HepG2 (cell line): ENCODE measurements around the gene CCT8. TPM values are rescaled to one million over a fixed set of nuclear protein-coding genes. Genes with fewer than 3 reads are reported as not detected.
A peak's percentile ranks its signal among the peaks of the same experiment; 100 is the strongest.

Experiments
- FOXK2 ChIP-seq: fragments of 450-650 bp; IDR thresholded peaks from 2 replicates; pipeline ENCODE4 v1.6.1; 2016
- HDAC2 ChIP-seq: sonication (generic); formaldehyde crosslinking; IDR thresholded peaks from 2 replicates; pipeline ENCODE4 v1.4.0; 2020; ENCODE audit warnings: missing genetic modification reagents
- KDM5A ChIP-seq: fragments of 200-600 bp; sonication (generic); IDR thresholded peaks from 2 replicates; pipeline ENCODE4 v1.7.0; 2018; ENCODE audit warnings: antibody characterized with exemption, mild to moderate bottlenecking, low read length, borderline replicate concordance
- LCORL ChIP-seq, 2 experiments: fragments of 450-650 bp in 1 of 2; sonication (generic) in 1 of 2; formaldehyde crosslinking in 1 of 2; IDR thresholded peaks; 2 replicates each; pipeline versions ENCODE4 v1.5.0 to v1.6.1; 2017 to 2020; ENCODE audit warnings: antibody characterized with exemption in 1 of 2, missing genetic modification reagents in 1 of 2
- MIER2 ChIP-seq: IDR thresholded peaks from 2 replicates; pipeline ENCODE4 v1.6.1; 2016; ENCODE audit warnings: missing biosample characterization, missing genetic modification reagents
- NFYB ChIP-seq: sonication (generic); formaldehyde crosslinking; IDR thresholded peaks from 2 replicates; pipeline ENCODE4 v1.4.0; 2020; ENCODE audit warnings: missing genetic modification reagents
- PHF8 ChIP-seq: sonication (generic); formaldehyde crosslinking; IDR thresholded peaks from 2 replicates; pipeline ENCODE4 v1.5.0; 2020; ENCODE audit warnings: missing genetic modification reagents
- REXO4 ChIP-seq: sonication (generic); formaldehyde crosslinking; IDR thresholded peaks from 2 replicates; pipeline ENCODE4 v1.8.0; 2022; ENCODE audit warnings: missing genetic modification reagents, mild to moderate bottlenecking, borderline replicate concordance
- SRSF9 ChIP-seq: fragments of 200-400 bp; formaldehyde crosslinking; IDR thresholded peaks from 2 replicates; pipeline ENCODE4 v1.6.1; 2018; ENCODE audit warnings: borderline replicate concordance, mild to moderate bottlenecking, low read depth, low read length; ENCODE audit not compliant: insufficient read depth, poor library complexity, severe bottlenecking
- SSRP1 ChIP-seq: IDR thresholded peaks from 2 replicates; pipeline ENCODE4 v1.6.1; 2016; ENCODE audit warnings: control low read depth
- ZFP1 ChIP-seq: IDR thresholded peaks from 2 replicates; pipeline ENCODE4 v1.6.1; 2016
- ZKSCAN1 ChIP-seq: fragments of 150-350 bp; IDR thresholded peaks from 2 replicates; pipeline ENCODE4 v1.6.1; 2014; ENCODE audit warnings: low read length
- ZNF264 ChIP-seq: sonication (generic); formaldehyde crosslinking; IDR thresholded peaks from 2 replicates; pipeline ENCODE4 v1.4.0; 2020; ENCODE audit warnings: missing genetic modification reagents
- ZNF274 ChIP-seq: sonication (generic); formaldehyde crosslinking; IDR thresholded peaks from 2 replicates; pipeline ENCODE4 v1.5.1; 2020; ENCODE audit warnings: mild to moderate bottlenecking, missing genetic modification reagents
- ZNF496 ChIP-seq: sonication (generic); formaldehyde crosslinking; IDR thresholded peaks from 2 replicates; pipeline ENCODE4 v1.8.1; 2023; ENCODE audit warnings: mild to moderate bottlenecking, moderate library complexity, missing genetic modification reagents; ENCODE audit not compliant: insufficient replicate concordance
- ZNF563 ChIP-seq: sonication (generic); formaldehyde crosslinking; IDR thresholded peaks from 2 replicates; pipeline ENCODE4 v1.8.0; 2022; ENCODE audit warnings: mild to moderate bottlenecking, moderate library complexity, missing genetic modification reagents
- ZNF619 ChIP-seq: sonication (generic); formaldehyde crosslinking; IDR thresholded peaks from 2 replicates; pipeline ENCODE4 v1.4.0; 2020; ENCODE audit warnings: mild to moderate bottlenecking, missing genetic modification reagents
- ZNF678 ChIP-seq: sonication (generic); formaldehyde crosslinking; IDR thresholded peaks from 2 replicates; pipeline ENCODE4 v1.4.0; 2020; ENCODE audit warnings: mild to moderate bottlenecking, missing genetic modification reagents
- ZNF773 ChIP-seq: sonication (generic); formaldehyde crosslinking; IDR thresholded peaks from 2 replicates; pipeline ENCODE4 v1.4.0; 2020; ENCODE audit warnings: missing genetic modification reagents, borderline replicate concordance
- polyA plus RNA-seq, 8 experiments: library from polyadenylated mRNA; depleted of rRNA in 3 of 8; stranded (reverse) in 7 of 8; unstranded in 1 of 8; fragments of >200 nt; fragmentation: Illumina TruSeq in 4 of 8; extraction: Trizol in 4 of 8; gene quantifications; 2 replicates each; pipeline versions ENCODE4 v1.2.1 to v1.2.3, GENCODE V29; 2011 to 2016; ENCODE audit warnings: low read depth in 4 of 8, missing spikeins in 1 of 8, mixed read lengths in 1 of 8; ENCODE audit not compliant: insufficient read depth in 1 of 8
- total RNA-seq, 5 experiments: library from RNA; depleted of rRNA; stranded (reverse); fragments of >200 nt; fragmentation: Illumina TruSeq; extraction: Trizol; gene quantifications; 2 replicates each; pipeline ENCODE4 v1.2.3, GENCODE V29; 2016; ENCODE audit warnings: low read depth in 1 of 5
- TF ChIP-seq, protein P1 (sequence below): sonication (generic); formaldehyde crosslinking; IDR thresholded peaks from 2 replicates; pipeline ENCODE4 v1.5.1; 2020; ENCODE audit warnings: missing genetic modification reagents, mild to moderate bottlenecking, borderline replicate concordance
- TF ChIP-seq, protein P2 (sequence below): sonication (generic); formaldehyde crosslinking; IDR thresholded peaks from 2 replicates; pipeline ENCODE4 v1.4.0; 2020; ENCODE audit warnings: missing genetic modification reagents, borderline replicate concordance
- TF ChIP-seq, protein P3 (sequence below): sonication (generic); formaldehyde crosslinking; IDR thresholded peaks from 2 replicates; pipeline ENCODE4 v1.4.0; 2020; ENCODE audit warnings: missing genetic modification reagents, mild to moderate bottlenecking, borderline replicate concordance
- TF ChIP-seq, protein P4 (sequence below): sonication (generic); formaldehyde crosslinking; IDR thresholded peaks from 2 replicates; pipeline ENCODE4 v1.8.0; 2022; ENCODE audit warnings: mild to moderate bottlenecking, missing genetic modification reagents, moderate library complexity

Gene CCT8
- total and polyA plus RNA-seq, 2 of the 13 experiments (the other 11 are each of a cell fraction or from before 2014, with no cell fraction given) = 127 to 325 TPM

DNA sequence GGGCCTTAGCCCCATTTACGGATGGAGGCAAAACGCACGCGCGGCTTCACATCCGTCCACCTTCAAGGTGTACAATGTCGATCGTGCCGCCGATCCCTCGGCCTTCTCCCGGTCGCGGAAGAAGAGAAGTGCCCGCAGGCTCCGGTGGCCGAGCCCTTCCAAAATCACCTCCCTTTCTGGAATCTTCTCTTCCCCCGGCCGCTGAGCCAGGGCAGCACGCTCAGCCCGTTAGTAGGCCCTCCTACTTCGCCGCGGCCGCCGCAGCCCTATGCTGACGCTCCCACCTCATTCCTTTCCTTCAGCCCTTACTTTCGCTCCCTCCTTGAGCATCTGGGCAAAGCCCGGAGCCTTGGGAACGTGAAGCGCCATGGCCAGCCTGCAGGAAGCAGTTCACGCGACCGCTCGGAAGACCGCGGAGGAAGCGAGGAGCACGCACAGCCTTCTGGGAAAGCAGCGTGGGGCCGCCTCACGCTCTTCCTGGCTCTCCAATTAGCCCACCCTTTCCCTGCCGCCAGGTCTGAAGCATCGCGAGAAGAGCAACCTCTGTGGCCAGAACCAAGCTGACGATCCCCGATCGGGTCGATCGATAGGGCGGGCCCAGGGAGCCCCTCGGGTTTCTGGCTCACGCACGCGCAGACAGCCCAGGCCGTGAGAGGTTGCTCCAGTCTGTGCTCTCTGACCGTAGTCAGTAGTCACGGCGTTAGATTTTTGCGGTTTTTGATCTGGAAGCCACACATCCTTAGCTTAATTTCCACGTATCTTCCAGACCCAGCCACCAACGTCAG is at the start of gene CCT8 (continued):
- TF ChIP-seq PHF8 (CRISPR knock-in tag) (peak; percentile 99), HDAC2 (peak; percentile 86; the same call in 1 of the 2 replicates), ZNF563 (CRISPR knock-in tag) (peak; percentile 76; the same call in 1 of the 2 replicates), ZNF496 (CRISPR knock-in tag) (no peak), SSRP1 (no peak), ZKSCAN1 (no peak), SRSF9 (no peak), ZNF678 (CRISPR knock-in tag) (0 out of 2 replicates have a peak, but pooled peaks have one; percentile 72), ZFP1 (CRISPR knock-in tag) (no peak; the same call in 1 of the 2 replicates), KDM5A (peak; percentile 84), ZNF274 (CRISPR knock-in tag) (peak; percentile 72), ZNF773 (CRISPR knock-in tag) (no peak; the same call in 1 of the 2 replicates), NFYB (CRISPR knock-in tag) (peak; percentile 77), FOXK2 (0 out of 2 replicates have a peak, but pooled peaks have one; percentile 15), ZNF619 (no peak; the same call in none of the 2 replicates), LCORL (IDR thresholded peaks at IDR 0.05) (no peak), LCORL (CRISPR knock-in tag; IDR thresholded peaks at IDR 0.05) (peak; percentile 78), REXO4 (CRISPR knock-in tag) (peak; percentile 73; the same call in 1 of the 2 replicates), ZNF264 (no peak), MIER2 (CRISPR knock-in tag) (peak; percentile 53; the same call in 1 of the 2 replicates)
- TF ChIP-seq, protein P1, sequence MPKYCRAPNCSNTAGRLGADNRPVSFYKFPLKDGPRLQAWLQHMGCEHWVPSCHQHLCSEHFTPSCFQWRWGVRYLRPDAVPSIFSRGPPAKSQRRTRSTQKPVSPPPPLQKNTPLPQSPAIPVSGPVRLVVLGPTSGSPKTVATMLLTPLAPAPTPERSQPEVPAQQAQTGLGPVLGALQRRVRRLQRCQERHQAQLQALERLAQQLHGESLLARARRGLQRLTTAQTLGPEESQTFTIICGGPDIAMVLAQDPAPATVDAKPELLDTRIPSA = no peak; the same call in 1 of the 2 replicates
- TF ChIP-seq, protein P2, sequence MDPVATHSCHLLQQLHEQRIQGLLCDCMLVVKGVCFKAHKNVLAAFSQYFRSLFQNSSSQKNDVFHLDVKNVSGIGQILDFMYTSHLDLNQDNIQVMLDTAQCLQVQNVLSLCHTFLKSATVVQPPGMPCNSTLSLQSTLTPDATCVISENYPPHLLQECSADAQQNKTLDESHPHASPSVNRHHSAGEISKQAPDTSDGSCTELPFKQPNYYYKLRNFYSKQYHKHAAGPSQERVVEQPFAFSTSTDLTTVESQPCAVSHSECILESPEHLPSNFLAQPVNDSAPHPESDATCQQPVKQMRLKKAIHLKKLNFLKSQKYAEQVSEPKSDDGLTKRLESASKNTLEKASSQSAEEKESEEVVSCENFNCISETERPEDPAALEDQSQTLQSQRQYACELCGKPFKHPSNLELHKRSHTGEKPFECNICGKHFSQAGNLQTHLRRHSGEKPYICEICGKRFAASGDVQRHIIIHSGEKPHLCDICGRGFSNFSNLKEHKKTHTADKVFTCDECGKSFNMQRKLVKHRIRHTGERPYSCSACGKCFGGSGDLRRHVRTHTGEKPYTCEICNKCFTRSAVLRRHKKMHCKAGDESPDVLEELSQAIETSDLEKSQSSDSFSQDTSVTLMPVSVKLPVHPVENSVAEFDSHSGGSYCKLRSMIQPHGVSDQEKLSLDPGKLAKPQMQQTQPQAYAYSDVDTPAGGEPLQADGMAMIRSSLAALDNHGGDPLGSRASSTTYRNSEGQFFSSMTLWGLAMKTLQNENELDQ = no peak
- TF ChIP-seq, protein P3, sequence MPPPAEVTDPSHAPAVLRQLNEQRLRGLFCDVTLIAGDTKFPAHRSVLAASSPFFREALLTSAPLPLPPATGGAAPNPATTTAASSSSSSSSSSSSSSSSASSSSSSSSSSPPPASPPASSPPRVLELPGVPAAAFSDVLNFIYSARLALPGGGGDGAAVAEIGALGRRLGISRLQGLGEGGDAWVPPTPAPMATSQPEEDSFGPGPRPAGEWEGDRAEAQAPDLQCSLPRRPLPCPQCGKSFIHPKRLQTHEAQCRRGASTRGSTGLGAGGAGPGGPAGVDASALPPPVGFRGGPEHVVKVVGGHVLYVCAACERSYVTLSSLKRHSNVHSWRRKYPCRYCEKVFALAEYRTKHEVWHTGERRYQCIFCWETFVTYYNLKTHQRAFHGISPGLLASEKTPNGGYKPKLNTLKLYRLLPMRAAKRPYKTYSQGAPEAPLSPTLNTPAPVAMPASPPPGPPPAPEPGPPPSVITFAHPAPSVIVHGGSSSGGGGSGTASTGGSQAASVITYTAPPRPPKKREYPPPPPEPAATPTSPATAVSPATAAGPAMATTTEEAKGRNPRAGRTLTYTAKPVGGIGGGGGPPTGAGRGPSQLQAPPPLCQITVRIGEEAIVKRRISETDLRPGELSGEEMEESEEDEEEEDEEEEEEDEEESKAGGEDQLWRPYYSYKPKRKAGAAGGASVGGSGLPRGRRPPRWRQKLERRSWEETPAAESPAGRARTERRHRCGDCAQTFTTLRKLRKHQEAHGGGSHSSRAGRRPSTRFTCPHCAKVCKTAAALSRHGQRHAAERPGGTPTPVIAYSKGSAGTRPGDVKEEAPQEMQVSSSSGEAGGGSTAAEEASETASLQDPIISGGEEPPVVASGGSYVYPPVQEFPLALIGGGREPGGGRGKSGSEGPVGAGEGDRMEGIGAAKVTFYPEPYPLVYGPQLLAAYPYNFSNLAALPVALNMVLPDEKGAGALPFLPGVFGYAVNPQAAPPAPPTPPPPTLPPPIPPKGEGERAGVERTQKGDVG (CRISPR knock-in tag) = no peak
- TF ChIP-seq, protein P4, sequence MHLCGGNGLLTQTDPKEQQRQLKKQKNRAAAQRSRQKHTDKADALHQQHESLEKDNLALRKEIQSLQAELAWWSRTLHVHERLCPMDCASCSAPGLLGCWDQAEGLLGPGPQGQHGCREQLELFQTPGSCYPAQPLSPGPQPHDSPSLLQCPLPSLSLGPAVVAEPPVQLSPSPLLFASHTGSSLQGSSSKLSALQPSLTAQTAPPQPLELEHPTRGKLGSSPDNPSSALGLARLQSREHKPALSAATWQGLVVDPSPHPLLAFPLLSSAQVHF (CRISPR knock-in tag) = no peak
